PC-9 (cell line): ENCODE results near the gene AK8.

Experiments used
- CTCF ChIP-seq: fragments of 200-600 bp; sonication (generic); conservative IDR thresholded peaks from 2 replicates; pipeline ENCODE4 v1.6.1; 2017; ENCODE audit warnings: mixed run types, antibody characterized with exemption, mild to moderate bottlenecking, moderate library complexity
- EZH2 ChIP-seq: fragments of 200-600 bp; sonication (generic); IDR thresholded peaks from 2 replicates; pipeline ENCODE4 v1.8.0; 2017; ENCODE audit warnings: antibody characterized with exemption, low read depth

DNA sequence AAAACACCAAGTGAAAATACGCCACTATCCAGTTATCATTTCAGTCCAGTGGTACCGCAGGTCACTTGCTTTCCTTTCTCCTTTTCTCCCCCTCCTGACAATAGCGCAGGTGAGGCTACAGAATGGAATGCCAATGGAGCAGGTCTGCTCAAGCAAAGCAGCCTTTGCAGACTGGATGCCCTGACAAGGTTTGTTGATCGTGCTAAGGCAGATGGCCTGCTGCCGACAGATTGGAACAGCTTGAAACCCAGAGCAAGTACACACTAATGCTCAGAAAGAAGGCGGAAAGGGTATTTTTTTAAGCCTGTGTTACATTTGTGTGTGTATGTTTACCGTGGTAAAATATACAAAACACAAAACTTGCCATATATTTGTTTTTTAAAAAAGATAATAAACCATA lies 20.0 kb upstream of the AK8 start:
- TF ChIP-seq CTCF = no peak
- no peak for TF ChIP-seq EZH2
